GM18861 (cell line): Measurements from ENCODE around the gene ZDHHC14.

ENCODE experiments used
- ATAC-seq: cut with Tn5 transposase; IDR thresholded peaks from one replicate; pipeline ENCODE4 v1.9.1; 2021; ENCODE audit not compliant: unreplicated experiment

Gene ZDHHC14

DNA sequence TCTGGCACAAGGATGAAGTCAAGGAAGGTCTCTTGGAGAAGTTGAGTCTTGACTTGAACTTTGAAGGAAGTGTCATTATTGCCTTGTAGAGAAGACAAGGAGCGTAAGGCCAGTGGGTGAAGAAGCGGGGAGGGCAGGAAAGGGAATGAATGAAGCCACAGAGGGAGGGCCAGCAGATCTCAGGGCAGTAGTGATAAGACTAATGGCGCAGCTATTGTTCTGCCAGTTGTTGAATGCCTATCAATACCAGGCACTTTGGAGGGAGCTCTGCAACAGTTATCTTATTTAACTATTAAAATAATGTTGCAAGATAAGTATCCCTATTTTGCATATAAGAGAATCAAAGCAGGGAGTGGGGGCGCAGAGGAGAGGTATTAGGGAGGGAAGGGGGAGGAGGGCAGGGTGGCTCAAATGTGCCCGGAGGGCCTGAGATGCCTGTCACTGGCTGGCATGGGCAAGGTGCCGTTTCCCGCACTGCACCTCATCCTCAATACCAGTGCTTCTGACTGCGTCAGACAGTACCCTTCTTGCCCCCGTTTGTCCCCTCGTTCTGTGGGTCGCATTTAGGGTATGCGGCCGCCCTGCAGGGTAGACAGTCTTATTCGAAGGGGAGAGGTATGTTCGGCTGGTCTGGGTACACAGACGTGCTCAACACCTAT lies 109.8 kb downstream of the ZDHHC14 start:
- no peak for ATAC-seq

DNA sequence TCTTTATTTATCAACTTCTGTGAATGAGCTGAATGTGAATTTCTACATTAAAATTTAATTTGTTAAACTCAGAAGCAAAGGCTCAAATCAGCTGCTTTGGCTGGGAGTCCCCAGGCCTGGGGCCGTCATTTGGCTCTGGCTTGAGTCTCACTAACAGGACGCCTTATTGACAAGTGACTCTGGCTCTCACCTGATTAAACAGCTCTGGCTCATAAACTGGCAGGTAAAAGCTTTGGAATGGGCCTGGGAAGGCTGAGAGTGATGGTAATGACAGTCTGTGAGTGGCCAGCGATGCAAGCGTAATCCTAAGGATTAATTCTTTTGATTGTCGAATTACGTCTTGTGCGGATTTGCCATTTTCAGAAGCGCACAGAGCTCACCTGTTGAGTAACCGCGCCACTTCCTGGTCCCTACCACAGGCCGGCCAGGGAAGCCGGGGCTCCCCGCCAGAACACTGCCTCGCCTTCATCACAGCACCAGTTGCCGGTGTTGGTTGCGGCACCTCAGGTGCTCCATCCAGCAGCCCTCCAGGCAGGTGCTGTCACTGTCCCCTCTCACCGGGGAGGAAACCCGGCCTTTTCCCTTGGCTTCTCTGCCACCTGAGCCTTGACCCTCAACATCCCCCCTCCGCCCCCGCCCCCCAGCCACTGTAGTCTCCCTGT lies 110.7 kb downstream of the ZDHHC14 start:
- no peak for ATAC-seq

DNA sequence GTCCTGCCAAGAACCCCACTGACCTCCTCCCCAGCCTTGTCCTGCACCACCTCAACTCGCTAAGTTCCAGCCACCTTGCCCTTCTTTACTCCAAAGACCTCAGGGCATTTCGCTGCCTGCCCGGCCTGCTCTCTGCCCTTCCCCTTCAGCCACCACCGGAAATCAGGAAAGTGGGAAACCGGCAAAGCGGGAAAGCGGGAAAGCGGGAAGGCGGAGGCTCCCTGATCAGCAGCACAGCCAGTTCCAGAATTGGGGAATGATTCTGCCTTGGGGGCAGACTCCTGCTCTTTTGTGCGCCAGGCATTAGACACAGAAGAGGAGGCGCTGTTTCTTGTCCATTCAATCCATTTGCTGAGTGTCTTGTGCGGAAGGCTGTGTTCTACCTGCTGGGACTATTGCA lies 111.3 kb downstream of the ZDHHC14 start:
- ATAC-seq = no peak

DNA sequence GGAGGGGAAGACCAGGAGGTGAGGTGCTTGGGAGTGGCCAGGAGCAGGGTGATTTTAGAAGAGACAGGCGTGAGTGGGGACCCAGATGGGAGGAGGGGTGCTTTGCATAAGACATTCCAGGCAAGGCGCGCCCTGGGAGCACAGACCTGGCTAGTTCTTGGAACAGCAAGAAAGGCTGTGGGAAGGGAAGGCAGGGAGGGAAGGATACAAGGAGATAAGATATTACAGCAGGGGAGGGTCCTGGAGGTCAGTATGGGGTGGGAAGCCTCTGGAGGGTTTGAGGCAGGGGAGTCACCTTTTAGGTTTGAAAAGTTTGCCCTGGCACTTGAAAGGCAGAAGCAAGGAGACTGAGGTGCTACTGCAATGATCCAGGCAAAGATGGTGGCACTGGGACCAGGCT lies 111.8 kb downstream of the ZDHHC14 start:
- no peak for ATAC-seq

DNA sequence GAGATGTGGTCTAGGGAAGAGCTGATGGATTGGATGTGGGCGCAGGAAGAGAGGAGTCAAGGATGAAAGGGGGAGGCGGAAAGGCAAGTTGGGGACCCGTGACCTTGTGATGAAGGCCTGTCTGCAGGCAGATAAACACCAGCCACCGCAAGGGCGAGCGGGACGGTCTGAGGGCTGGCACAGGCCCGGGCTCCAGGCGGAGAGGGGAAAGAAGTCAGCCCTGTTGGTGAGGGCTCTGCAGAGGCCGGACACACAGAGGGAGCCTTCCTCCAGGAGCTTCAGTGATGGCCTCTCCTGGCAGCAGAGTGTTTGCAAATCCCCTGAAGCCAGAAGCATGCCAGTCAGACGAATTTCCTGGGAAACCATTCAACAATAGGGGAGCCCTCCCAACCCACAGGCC lies 112.2 kb downstream of the ZDHHC14 start:
- ATAC-seq = no peak

DNA sequence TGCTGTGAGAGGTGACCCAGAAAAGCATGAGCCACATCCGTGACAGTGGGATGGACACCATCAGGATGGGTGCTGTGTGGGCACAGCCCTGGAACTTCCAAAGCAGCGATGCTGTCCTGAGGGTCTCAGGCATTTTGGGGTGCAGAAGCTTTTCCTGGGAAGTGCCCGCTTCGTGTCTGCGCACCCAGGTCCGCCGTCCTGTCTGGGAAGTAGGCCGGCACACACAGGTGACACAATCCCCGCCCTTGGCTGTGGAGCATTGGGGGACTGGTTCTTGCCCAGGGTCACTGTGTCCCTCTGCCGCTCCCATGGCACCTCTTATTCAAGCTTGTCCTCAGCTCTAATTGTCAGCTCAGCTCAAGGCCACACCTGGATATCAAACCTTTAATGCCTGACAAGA lies 112.6 kb downstream of the ZDHHC14 start:
- ATAC-seq = no peak

DNA sequence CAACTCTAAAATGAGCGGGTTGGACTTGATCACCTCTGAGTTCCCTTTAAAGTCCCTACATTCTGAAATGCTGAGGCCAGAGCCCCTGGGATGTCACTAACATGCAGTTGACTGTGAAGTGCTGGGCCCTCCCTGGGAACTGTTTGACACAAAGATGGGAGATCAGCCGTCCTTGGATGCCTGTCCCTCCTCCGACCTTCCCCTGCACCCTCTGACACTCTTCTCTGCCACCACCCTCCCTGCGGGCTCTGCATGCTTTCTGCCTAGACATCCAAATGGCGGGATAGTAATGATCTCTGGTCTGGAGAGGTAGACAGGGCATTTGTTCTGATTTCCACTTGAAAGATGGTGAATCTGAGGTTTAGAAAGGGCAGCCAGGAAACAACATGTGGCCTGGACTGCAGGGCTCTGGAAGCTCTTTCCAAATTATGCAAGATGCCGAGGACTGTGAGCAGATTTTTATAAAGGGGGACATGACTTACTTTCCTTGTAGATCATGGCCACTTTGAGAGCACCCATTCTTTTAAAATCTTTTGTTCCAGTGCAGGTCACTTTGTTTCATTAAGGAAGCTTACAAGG lies 113.2 kb downstream of the ZDHHC14 start:
- no peak for ATAC-seq

DNA sequence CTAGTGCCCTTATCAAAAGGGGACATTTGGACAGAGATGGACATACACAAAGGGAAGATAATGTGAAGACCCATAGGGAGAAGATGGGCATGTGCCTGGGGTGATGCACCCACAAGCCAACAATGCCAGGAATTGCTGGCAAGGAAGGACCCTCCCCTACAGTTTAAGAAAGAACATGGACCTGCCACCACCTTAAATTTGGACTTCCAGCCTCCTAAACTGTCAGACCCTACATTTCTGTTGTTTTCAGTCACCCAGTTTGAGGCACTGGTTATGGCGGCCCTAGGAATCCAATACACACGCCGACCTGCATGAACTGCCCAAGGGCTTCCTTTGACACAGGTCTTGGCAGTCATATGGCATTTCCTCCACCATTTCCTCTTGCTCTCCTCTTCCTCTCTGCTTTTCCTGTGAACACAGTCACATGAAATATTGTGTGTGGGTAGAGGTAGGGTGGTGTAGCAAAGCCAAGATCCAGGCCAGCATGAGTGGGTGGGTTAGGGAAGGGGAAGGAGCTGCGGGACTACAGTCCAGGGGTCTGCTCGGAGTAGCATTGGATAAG lies 115.6 kb downstream of the ZDHHC14 start:
- ATAC-seq = no peak

DNA sequence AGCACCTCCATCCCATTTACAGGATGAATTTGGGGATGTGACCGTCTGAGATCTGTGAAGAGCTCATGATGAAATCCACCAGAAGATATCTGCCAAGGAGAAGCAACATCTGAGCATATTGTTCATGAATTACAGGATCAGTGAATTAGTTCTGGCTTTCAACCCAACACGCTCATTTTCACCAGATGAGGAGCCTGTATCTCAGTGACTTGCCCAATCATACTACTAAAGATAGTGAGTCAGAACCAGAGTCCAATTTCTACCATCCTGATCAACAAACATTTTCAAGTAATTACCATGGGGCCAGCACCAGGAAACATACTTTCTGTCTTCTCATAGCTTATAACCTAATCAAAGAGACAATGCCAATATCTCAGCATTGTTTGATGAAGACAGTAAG lies 116.6 kb downstream of the ZDHHC14 start:
- no peak for ATAC-seq

DNA sequence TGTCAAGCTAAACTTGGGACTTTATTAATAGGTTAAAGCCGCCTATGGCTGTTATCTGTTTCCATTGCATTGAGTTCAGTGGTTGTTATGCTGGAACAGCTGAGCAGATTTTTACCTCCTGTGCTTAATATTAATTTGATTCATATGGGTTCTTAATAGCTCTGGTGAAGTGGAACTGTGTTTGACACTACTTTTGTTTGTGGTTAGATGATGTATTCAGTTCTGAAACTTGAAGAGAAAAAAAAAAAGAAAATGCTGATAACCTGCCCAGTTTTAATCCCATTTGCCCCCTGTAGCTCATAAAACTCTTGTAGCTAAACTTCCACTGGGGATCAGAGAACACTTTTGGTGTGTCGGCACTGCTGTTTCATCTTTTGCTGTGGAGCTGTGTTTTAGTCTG lies 117.8 kb downstream of the ZDHHC14 start:
- ATAC-seq = no peak

DNA sequence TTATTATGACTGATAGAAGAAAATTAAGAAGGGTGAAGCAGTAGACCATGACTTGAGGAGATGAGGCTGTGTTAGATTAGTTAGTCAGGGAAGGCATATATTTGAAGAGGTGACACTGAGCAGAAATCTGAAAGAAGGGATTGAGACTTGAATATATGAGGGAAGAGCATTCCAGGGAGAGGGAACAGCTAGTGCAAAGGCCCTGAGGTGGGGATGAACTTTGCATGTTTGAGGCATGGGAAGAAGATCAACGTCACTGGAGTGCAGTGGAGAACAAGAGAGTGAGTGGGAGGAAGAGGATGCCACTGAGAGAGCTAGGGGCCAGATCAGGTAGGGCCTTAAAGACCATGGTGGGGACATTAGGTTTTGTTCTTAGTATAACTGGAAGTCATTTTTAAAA lies 119.0 kb downstream of the ZDHHC14 start:
- no peak for ATAC-seq

DNA sequence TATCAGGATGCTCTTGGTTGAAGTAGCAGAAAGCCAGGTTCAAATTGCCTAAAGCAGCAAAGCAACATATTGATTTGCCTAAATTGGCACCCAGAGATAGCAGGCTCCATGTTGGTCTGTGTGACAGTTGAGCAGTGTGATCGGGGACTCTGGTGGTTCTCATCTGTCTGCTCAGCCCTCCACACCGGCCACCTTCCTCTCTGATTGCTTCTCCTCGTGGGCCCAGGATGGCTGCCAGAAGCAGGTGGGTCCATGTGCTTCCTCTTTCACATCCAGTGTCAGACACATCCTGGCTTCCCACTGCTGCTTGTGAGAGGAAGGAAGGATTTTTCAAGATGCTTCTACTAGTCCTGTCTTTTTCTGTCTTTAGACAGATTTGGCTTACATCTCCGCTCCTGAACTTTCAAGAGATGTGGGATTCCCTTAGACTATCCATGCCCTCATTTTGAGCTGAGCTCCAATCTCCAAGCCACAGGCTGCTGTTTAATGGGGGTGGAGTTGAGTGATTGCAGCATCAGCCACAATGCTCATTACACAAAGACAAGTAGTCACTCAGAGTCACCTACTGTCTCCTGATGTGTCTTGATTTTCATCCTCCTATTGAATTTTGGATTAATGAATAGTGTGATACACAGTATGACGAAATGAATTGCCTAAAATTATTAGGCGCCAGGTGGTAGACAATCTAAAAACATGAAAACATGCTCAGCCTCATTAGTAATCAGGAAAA lies 122.2 kb downstream of the ZDHHC14 start:
- no peak for ATAC-seq

DNA sequence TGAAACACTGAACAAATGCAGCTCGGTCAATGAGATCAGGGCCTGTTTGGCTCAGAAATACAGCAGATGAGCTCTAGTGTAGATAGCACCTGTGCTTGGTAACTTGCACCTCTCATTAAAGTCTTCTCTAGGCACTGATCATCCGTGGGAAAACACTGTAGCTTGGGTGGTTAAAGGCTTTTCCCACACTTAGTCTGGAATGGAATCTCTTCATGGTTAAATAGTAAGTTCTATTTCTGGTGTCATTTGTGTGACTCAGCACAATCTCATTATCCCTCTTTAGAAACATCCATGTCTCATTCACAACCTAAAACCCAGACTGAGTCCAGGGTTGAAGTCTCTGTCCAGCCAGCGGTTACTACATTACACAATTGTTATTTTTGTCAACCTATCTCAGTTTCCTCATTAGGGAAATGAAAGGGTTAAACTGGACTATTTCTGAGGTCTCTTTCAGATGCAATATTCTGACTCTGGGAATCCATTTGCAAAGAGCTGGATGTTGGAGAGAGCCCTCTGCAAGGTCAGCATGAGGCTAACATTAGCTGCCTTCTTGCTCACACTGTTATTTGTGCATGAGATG lies 125.0 kb downstream of the ZDHHC14 start:
- no peak for ATAC-seq

DNA sequence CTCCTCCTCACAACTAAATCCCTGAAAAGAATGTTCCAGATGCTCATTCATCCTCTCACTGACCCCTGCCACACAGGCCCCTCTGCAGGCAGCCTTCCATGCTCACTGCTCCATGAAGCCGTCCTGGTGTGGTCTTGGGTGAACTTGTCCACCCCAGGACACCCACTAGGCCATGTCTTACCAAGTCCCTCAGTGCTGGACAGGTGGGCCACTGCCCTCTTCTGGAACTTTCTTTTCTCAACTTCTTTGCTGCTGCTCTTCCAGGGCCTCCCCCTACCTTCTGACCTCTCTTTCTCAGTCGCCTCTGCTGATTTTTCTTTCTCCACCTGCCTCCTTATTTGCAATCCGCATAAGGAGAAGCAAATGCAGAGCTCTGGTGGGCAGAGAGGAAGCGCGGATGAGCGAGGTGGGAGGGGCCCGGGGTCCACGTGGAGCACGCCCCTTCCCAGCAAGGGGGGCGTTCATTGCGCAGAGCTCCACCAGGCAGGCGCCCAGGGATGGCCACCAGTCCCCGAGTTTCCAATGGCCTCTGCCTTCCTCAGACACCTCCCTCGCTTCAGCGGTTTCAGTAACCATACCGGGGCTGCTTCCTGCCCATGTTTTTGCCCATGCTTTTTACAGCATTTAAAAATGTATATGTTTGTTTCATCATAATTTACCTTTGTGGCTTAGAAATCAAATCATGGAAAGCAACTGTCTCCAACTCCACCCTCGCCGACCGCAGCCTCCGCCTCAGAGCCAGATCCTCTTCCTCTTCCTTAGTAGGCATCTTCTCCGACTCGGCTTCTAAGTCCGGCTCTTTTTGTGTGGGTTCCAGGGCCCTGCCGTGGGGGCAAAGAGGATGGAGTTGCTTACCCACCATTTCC lies 129.6 kb downstream of the ZDHHC14 start:
- ATAC-seq = no peak

DNA sequence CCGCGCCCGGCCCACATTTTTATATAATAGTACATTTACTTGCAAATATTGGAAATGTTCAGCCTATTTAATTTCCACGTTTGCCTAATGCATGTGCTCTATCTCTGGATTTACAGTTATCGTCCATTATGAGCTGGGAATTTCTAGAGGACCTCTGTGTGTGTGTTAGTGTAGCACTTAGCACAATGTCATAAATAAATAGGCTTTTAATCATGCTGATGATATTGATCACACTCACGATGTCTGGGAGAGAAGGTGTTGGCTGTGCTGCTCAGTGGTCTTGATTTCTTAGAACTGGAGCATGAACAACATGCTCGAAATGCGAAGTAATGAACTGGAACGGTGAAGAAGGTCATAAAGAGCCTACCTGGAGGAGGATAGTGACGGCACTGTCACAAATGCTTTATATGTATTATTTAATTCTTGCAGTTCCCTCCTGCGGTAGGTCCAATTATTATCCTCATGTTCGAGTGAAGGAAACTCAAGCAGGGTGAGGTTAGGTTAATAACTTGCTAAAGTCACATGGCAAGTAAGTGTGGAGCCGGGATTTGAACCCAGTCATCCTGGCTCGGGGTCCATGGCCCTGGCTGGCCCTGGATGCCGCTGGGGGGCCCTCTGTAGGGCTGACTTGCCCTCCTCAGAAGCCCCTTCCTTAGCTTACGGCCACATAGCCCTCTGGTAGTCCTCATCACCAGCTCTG lies 130.8 kb downstream of the ZDHHC14 start:
- ATAC-seq = no peak

DNA sequence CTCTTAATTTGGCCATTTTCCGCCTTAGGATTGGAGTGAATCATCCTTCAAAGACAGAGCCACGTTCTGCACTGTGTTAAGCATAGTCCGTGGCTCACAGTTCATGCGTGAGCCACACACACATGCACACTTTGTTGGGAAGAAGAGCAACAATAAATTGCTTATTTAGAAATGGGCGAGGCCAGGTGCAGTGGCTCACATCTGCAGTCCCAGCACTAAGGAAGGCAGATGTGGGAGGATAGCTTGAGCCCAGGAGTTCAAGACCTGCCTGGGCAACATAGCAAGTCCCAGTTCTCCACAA lies 131.3 kb downstream of the ZDHHC14 start:
- no peak for ATAC-seq

DNA sequence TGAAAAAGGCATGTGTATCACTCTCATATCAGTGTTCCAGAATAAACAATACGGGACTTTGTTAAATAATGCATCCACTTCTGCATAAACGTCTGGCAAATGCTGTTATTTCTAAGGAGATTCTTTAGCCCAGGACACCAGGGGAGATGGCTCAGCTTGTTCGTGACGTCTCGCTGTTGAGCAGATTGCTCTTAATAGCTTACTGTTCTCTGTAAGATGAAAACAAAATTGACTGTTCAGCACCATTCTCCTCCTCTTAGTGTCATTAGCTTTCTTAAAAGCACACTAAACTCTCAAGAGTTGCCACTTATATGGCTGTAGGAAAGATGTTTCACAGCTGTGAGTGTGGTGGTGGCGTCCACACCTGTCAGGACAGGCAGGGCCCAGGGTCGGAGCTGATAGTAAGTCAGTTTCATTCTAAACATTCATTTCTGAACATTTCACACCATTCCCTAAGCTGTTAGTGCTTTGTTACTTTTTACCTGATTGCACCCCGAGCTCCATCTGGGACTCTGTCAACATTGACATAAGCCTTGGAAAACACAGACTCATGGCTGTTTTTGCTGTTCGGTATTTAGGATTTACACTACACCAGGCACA lies 132.1 kb downstream of the ZDHHC14 start:
- no peak for ATAC-seq

DNA sequence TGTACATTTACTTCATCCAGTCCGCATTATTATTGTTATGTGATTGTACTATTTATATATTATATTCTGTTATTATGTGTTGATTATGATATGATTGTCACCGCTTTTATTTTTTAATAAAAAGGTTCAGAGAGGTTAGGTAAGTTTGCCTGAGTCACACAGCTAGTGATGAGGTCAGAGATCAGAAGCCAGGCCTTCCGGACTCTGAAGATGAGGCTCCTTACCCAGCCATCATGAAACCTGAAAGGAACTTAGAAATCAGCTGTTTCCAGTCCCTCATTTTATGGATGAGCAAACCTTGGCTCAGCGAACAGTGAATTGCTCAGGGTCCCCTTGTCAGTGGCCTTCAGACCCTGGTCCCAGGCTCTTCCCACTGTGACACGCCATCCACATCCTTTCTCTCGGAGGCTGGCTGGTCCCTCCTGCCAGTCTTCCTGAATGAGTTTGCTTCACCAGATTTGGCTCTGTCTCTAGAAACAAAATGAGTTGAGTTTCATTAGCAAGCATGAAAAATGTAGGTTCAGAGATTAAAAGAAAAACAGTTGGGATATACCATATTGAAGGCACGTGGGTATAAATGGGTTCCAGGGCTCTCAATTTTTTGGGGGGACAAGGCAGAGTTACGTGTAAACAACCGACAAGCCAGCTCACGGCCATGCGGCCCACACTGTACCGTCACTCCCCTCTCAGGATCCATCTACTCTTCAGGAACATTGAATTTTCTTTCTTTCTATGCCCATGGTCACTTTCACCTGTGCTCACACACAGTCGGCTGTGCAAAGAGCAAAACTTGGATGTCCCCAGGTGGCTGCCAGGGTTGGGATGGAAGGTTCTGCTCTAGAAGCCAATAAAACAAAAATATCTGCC lies 132.9 kb downstream of the ZDHHC14 start:
- ATAC-seq = no peak
